Measurements from ENCODE around the gene FAM83D. TPM values are rescaled to one million over a fixed set of nuclear protein-coding genes. Genes with fewer than 3 reads are reported as not detected.
"Not testable (repeated sequence)": the region's sequence is repeated elsewhere in the genome, so short reads cannot be mapped to it uniquely, and the experiment has no call there.

Gene FAM83D
- polyA plus RNA-seq, 6 donors from 2014 or later = 0.12 to 0.56 (median 0.26) TPM; not detected in 1

DNA sequence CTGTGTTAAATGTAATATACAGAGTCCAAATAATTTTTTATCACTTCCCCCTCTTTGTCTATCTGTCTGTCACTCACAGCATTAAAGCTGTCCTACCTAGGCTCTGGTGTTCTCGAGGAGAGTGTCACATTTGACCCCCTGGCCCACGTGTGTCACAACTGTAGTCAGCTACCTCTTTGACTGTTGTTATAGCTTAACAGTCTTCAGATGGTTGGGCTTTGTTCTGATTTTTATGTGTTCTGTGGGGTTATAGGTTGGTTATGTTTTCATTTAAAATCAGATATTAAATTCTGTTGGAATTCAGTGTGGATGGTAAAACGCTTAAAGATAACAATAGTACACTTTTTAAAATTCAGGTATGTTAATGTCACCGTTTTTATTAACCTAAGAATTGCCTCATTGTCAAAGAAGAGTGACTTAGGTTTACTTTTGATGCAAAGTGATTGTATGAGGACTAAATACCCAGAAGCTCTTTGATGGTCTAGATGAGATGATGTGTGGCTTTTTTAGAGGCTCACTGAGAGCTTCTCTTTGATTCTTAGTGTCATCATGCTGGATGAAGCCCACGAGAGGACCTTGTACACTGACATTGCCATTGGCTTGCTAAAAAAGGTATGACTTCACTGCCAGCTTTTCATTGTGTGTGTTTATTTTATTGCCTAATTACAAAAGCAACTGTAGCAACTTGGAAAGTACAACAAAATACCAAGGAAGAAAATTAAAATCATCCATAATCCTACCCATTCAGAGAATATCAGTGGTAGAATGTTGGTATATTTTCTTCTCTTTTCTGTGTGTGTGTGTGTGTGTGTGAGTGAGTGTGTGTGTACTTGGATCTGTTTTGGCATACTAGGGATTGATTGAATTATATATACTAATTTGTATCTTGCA lies 65.8 kb downstream of the FAM83D start:
- H3K27me3 Mint-ChIP-seq = no peaks in the 10 kb centered on the region
- H3K36me3 Mint-ChIP-seq = peaks cover 9 to 24% of the 10 kb centered on the region in 2 donors
- peak overlapping the region in 1 of 6 donors; percentile 23 for H3K27ac Mint-ChIP-seq
- no peak for ATAC-seq (ENCODE audit: low read depth in 2 of 2)
- H3K4me1 Mint-ChIP-seq = peaks cover 9 to 11% (median 11%) of the 10 kb centered on the region in 3 donors
- H3K4me3 Mint-ChIP-seq = no peak overlapping the region
- no peaks in the 10 kb centered on the region for H3K9me3 Mint-ChIP-seq
- no peak for DNase-seq

DNA sequence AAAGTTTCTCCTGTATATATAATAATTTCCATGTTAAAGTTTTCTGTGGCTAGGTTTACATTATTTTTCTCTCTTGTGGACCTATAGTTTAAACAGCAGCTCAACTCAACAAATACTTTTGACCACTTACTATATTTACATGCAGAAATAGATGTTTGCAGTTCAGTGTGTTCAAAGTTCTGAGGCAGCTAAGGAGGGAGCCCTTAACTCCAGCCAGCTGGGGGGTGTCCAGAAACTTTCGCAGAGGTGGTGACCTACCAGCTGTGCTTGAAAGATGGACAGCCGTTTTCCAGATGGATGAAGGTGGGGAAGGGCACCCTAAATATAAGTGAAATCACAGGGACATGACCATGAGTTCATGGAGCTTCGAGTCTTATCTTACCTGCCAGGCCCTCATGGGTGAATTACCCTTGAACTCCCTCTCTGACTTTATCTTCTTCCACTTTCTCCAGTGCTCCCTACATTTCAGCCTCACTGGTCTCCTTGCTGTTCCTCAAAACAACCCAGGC lies 69.4 kb downstream of the FAM83D start:
- Mint-ChIP-seq H3K27ac (peak overlapping the region in 1 of 6 donors; percentile 8), H3K27me3 (no peaks in the 10 kb centered on the region), H3K4me1 (no peaks in the 10 kb centered on the region), H3K4me3 (no peak overlapping the region), H3K36me3 (peaks cover 29 to 32% of the 10 kb centered on the region in 2 donors), H3K9me3 (no peaks in the 10 kb centered on the region)
- ATAC-seq (ENCODE audit: low read depth in 2 of 2) (no peak), DNase-seq (no peak)

GRCh38 chr20:38996866-38997265 lies 70.6 kb downstream of the FAM83D start:
- not testable (repeated sequence) for H3K27me3 Mint-ChIP-seq, H3K27ac Mint-ChIP-seq
- H3K36me3 Mint-ChIP-seq = peaks cover 29 to 30% of the 10 kb centered on the region in 2 donors

DNA sequence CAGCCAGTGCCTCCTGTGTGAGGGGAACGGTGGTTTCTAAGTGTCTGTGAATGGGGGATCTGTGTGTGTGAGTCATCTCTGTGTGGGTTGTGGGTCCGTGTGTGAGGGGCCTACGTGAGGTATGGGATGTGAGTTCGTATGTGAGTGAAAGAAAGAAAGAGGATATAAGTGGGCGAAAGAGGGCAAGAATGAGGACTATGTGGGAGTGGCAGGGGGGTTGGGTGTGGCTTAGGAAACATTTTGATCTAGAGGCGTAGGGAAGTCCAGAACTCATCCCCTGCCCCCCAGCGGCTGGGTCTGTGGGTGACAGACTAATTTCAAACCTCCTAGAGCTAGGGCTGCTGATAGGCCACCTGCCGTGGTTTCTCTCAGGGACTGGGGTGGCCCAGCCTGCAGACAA lies 71.4 kb downstream of the FAM83D start:
- Mint-ChIP-seq H3K27ac (no peak overlapping the region), H3K4me1 (no peaks in the 10 kb centered on the region), H3K4me3 (no peak overlapping the region), H3K9me3 (no peaks in the 10 kb centered on the region), H3K36me3 (peaks cover 32 to 33% of the 10 kb centered on the region in 2 donors), H3K27me3 (no peaks in the 10 kb centered on the region)
- peak in 1 of 2 donors; percentile 32 for ATAC-seq (ENCODE audit: low read depth in 2 of 2)
- no peak for DNase-seq

More at GRCh38 chr20:38996866-38997265, 70.6 kb downstream of the FAM83D start:
- H3K4me1 Mint-ChIP-seq; DNase-seq; H3K4me3 Mint-ChIP-seq; ATAC-seq (ENCODE audit: low read depth in 2 of 2); H3K9me3 Mint-ChIP-seq: not testable (repeated sequence)

DNA sequence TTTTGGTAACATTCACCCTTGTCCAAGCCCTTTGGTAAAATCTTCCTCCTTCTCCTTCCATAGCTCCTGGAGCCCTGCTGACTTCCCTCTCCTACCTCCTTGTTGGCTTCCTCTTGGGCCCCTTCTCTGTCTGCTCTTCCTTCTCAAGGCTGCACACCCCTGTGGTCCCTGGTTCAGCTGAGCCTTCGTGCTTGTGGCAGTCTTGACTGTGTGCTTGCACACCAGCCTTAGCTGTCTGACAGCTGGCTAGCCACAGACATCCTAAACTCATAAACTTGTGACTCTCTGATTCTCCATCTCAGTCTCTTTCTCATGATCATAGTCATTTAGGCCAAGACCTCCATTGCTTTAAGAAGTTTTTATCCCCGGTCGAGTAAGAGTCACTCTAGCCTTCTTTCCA lies 73.0 kb downstream of the FAM83D start:
- no peak overlapping the region for H3K4me3 Mint-ChIP-seq
- peaks cover 36 to 37% of the 10 kb centered on the region in 2 donors for H3K36me3 Mint-ChIP-seq
- no peaks in the 10 kb centered on the region for H3K9me3 Mint-ChIP-seq
- ATAC-seq (ENCODE audit: low read depth in 2 of 2) = no peak
- H3K27me3 Mint-ChIP-seq = no peaks in the 10 kb centered on the region
- no peak overlapping the region for H3K27ac Mint-ChIP-seq
- H3K4me1 Mint-ChIP-seq = no peaks in the 10 kb centered on the region
- DNase-seq = no peak

GRCh38 chr20:38999965-39000910 lies 74.0 kb downstream of the FAM83D start:
- peaks cover 29 to 37% of the 10 kb centered on the region in 2 donors for H3K36me3 Mint-ChIP-seq
- ATAC-seq (ENCODE audit: low read depth in 2 of 2) (no peak), DNase-seq (no peak)
- H3K27me3 Mint-ChIP-seq = no peaks in the 10 kb centered on the region
- H3K27ac Mint-ChIP-seq = no peak overlapping the region
- no peak overlapping the region for H3K4me3 Mint-ChIP-seq
- no peaks in the 10 kb centered on the region for H3K4me1 Mint-ChIP-seq
- no peaks in the 10 kb centered on the region for H3K9me3 Mint-ChIP-seq

Other genes starting within 250 kb of the FAM83D start
- gene SLC32A1, start 201.9 kb upstream of the FAM83D start, polyA plus RNA-seq (ENCODE audit: low read depth in 6 of 6) = not detected
- 1 to 10 TPM; 3.5 to 9.6 (median 7.7) TPM for gene ACTR5, start 178.0 kb upstream of the FAM83D start, polyA plus RNA-seq (ENCODE audit: low read depth in 6 of 6)
- gene PPP1R16B, start 120.7 kb upstream of the FAM83D start, polyA plus RNA-seq (ENCODE audit: low read depth in 6 of 6) = 10 to 100 TPM; 22.1 to 54.6 (median 38.4) TPM
- gene DHX35, start 35.9 kb downstream of the FAM83D start, polyA plus RNA-seq (ENCODE audit: low read depth in 6 of 6) = 1 to 10 TPM; 2.2 to 7.4 (median 4.7) TPM

Data from naive B cell (primary cell).